CD4-positive, CD25-positive, alpha-beta regulatory T cell (primary cell): Measurements from ENCODE around the gene TNK1. TPM values are rescaled to one million over a fixed set of nuclear protein-coding genes. Genes with fewer than 3 reads are reported as not detected.

Experiments used
- ATAC-seq, 2 donors: fragments of 150-1000 bp; cut with Tn5 transposase; one replicate each; pipeline ENCODE4 v1.10.0; 2021; ENCODE audit warnings: low read depth in 2 of 2, moderate number of reproducible peaks in 2 of 2, moderate library complexity in 1 of 2
- DNase-seq, 3 donors: peaks; one replicate each; pipeline versions ENCODE4 v3.0.0 to v3.0.0-alpha.2; 2012 to 2022; ENCODE audit warnings: mixed read lengths in 1 of 3
- H3K27ac ChIP-seq: one replicate; pipeline ENCODE4 v1.7.0; 2013; ENCODE audit warnings: mild to moderate bottlenecking, low read length; ENCODE audit not compliant: insufficient read depth, poor library complexity, severe bottlenecking
- H3K27me3 ChIP-seq: one replicate; pipeline ENCODE4 v1.7.0; 2013; ENCODE audit warnings: low read length; ENCODE audit not compliant: control insufficient read depth, insufficient read depth
- H3K36me3 ChIP-seq: one replicate; pipeline ENCODE4 v1.7.0; 2013; ENCODE audit warnings: mild to moderate bottlenecking, low read length, moderate library complexity; ENCODE audit not compliant: control insufficient read depth, insufficient read depth
- H3K4me1 ChIP-seq: 2 replicates; pipeline ENCODE4 v1.7.0; 2013; ENCODE audit warnings: mild to moderate bottlenecking, low read length; ENCODE audit not compliant: insufficient read depth, control insufficient read depth, poor library complexity, severe bottlenecking
- H3K4me3 ChIP-seq: one replicate; pipeline ENCODE4 v1.7.0; 2013; ENCODE audit warnings: low read depth, mild to moderate bottlenecking, low read length, moderate library complexity
- H3K9me3 ChIP-seq, 2 experiments: 1 replicate in 1 of 2; 2 replicates in 1 of 2; pipeline ENCODE4 v1.7.0; 2013; ENCODE audit warnings: low read length in 2 of 2, mild to moderate bottlenecking in 1 of 2, moderate library complexity in 1 of 2; ENCODE audit not compliant: control insufficient read depth in 2 of 2
- H3K27ac Mint-ChIP-seq, 3 donors: one replicate each; pipeline ENCODE4 v1.8.0; 2020 to 2022; ENCODE audit warnings: mild to moderate bottlenecking in 3 of 3, mixed read lengths in 3 of 3, moderate library complexity in 2 of 3
- H3K27me3 Mint-ChIP-seq: one replicate; pipeline ENCODE4 v1.8.0; 2022; ENCODE audit warnings: mild to moderate bottlenecking, mixed read lengths
- H3K36me3 Mint-ChIP-seq: one replicate; pipeline ENCODE4 v1.8.0; 2020; ENCODE audit warnings: mixed read lengths
- H3K4me1 Mint-ChIP-seq, 4 donors: one replicate each; pipeline ENCODE4 v1.8.0; 2020 to 2022; ENCODE audit warnings: mixed read lengths in 4 of 4, mild to moderate bottlenecking in 1 of 4
- H3K4me3 Mint-ChIP-seq, 4 donors: one replicate each; pipeline ENCODE4 v1.8.0; 2020 to 2022; ENCODE audit warnings: mild to moderate bottlenecking in 4 of 4, mixed read lengths in 4 of 4, moderate library complexity in 3 of 4
- H3K9me3 Mint-ChIP-seq, 7 donors: one replicate each; pipeline ENCODE4 v1.8.0; 2020 to 2022; ENCODE audit warnings: mixed read lengths in 7 of 7, mild to moderate bottlenecking in 3 of 7, moderate library complexity in 2 of 7
- polyA plus RNA-seq, 4 donors: library from polyadenylated mRNA; unstranded; fragments of 300-500 nt; fragmentation: Illumina TruSeq; gene quantifications; one replicate each; pipeline ENCODE4 v1.2.3, GENCODE V29; 2021
- total RNA-seq: library from RNA; stranded (reverse); gene quantifications from one replicate; pipeline ENCODE4 v1.2.3, GENCODE V29; 2022

The TNK1 gene
- total and polyA plus RNA-seq, 5 donors from 2014 or later = 0.42 to 4.8 (median 1.5) TPM

DNA sequence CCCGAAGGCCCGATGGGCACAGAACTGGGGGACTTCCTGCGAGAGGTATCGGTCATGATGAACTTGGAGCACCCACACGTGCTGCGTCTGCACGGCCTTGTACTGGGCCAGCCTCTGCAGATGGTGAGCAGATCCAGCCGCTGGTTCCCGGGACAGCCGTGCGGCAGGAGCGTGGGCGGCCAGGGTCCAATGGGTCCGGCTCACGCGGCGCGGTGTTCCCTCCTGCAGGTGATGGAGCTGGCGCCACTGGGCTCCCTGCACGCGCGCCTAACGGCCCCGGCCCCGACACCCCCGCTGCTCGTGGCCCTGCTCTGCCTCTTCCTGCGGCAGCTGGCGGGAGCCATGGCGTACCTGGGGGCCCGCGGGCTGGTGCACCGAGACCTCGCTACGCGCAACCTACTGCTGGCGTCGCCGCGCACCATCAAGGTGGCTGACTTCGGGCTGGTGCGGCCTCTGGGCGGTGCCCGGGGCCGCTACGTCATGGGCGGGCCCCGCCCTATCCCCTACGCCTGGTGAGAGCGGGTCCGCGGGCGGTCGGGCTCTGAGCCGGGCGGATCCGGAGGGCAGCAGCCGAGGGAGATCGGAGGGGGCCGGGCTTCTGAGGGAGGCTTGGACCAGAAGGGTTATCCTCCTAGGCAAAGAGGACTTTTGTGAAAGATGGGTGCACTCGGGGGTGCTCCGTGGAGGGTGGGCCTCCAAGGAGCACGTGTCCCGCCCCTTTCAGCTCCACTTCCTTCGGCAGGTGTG lies 3.0 kb downstream of the TNK1 start:
- Histone ChIP-seq H3K27me3 (peaks cover 18% of the 10 kb centered on the region), H3K27ac (peak overlapping the region; percentile 85), H3K4me1 (peaks cover 19% of the 10 kb centered on the region), H3K4me3 (peak overlapping the region; percentile 37), H3K36me3 (peaks cover 10% of the 10 kb centered on the region), H3K9me3 (peaks cover 3 to 5% of the 10 kb centered on the region in 2 experiments)
- ATAC-seq (peak; percentile 96 to 98), DNase-seq (peak; percentile 78 to 90 (median 86))
- Mint-ChIP-seq H3K4me3 (peak overlapping the region; percentile 78 to 88 (median 84)), H3K27me3 (peaks cover 25% of the 10 kb centered on the region), H3K4me1 (peaks cover 0 to 35% (median 9%) of the 10 kb centered on the region in 4 donors), H3K27ac (peak overlapping the region in 2 of 3 donors; percentile 81 to 88), H3K36me3 (no peaks in the 10 kb centered on the region), H3K9me3 (peaks cover 0 to 3% (median 1%) of the 10 kb centered on the region in 7 donors)

DNA sequence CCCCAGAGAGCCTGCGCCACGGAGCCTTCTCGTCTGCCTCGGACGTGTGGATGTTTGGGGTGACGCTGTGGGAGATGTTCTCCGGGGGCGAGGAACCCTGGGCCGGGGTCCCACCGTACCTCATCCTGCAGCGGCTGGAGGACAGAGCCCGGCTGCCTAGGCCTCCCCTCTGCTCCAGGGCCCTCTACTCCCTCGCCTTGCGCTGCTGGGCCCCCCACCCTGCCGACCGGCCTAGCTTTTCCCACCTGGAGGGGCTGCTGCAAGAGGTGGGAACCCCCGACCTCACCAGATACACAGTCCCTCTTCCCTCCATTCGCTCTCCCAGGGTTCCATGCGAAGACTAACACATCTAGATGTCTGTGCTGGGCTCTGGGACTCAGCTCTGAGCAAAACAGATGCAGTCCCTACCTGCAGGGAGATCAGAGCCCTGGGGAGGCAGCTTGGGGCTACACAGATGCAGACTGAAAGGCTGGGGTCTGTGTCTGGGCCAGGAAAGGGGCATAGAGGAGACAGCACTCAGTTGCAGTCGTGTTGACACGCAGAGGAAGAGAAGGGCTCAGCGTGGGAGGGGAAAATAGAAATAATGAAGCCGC lies 3.7 kb downstream of the TNK1 start:
- H3K4me1 Mint-ChIP-seq = peaks cover 2 to 39% (median 9%) of the 10 kb centered on the region in 4 donors
- ATAC-seq = no peak
- Histone ChIP-seq H3K27ac (peak overlapping the region; percentile 85), H3K9me3 (no peaks in the 10 kb centered on the region), H3K4me1 (peaks cover 20% of the 10 kb centered on the region), H3K27me3 (peaks cover 14% of the 10 kb centered on the region), H3K36me3 (peaks cover 16% of the 10 kb centered on the region), H3K4me3 (peak overlapping the region; percentile 37)
- peak overlapping the region; percentile 78 to 88 (median 84) for H3K4me3 Mint-ChIP-seq
- peaks cover 18% of the 10 kb centered on the region for H3K27me3 Mint-ChIP-seq
- H3K36me3 Mint-ChIP-seq = peaks cover 4% of the 10 kb centered on the region
- H3K27ac Mint-ChIP-seq = peak overlapping the region; percentile 81 to 91 (median 88)
- H3K9me3 Mint-ChIP-seq = peaks cover 0 to 1% (median 0%) of the 10 kb centered on the region in 7 donors
- no peak for DNase-seq

DNA sequence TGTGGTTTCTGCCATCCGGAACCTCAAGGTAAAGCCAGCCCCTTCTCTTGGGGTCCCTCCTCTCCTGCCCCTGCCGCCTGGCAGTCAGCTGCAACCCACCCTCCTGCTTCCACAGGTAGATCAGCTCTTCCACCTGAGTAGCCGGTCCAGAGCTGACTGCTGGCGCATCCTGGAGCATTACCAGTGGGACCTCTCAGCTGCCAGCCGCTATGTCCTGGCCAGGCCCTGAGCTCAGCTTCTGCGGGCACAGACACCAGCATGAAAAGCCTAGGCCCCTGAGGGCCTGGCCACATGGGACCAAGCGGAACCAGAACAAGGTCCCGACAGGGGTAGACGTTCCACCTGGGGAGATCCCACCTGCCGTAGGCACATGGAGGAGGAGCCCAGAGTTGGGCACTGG lies 8.0 kb downstream of the TNK1 start:
- Histone ChIP-seq H3K9me3 (no peaks in the 10 kb centered on the region), H3K27ac (no peak overlapping the region), H3K27me3 (no peaks in the 10 kb centered on the region), H3K36me3 (peaks cover 44% of the 10 kb centered on the region), H3K4me1 (peaks cover 49% of the 10 kb centered on the region), H3K4me3 (no peak overlapping the region)
- no peak overlapping the region for H3K4me3 Mint-ChIP-seq
- H3K36me3 Mint-ChIP-seq = peaks cover 17% of the 10 kb centered on the region
- H3K9me3 Mint-ChIP-seq = no peaks in the 10 kb centered on the region
- ATAC-seq (no peak), DNase-seq (no peak)
- no peak overlapping the region for H3K27ac Mint-ChIP-seq
- H3K4me1 Mint-ChIP-seq = peaks cover 4 to 49% (median 19%) of the 10 kb centered on the region in 4 donors
- peaks cover 5% of the 10 kb centered on the region for H3K27me3 Mint-ChIP-seq

DNA sequence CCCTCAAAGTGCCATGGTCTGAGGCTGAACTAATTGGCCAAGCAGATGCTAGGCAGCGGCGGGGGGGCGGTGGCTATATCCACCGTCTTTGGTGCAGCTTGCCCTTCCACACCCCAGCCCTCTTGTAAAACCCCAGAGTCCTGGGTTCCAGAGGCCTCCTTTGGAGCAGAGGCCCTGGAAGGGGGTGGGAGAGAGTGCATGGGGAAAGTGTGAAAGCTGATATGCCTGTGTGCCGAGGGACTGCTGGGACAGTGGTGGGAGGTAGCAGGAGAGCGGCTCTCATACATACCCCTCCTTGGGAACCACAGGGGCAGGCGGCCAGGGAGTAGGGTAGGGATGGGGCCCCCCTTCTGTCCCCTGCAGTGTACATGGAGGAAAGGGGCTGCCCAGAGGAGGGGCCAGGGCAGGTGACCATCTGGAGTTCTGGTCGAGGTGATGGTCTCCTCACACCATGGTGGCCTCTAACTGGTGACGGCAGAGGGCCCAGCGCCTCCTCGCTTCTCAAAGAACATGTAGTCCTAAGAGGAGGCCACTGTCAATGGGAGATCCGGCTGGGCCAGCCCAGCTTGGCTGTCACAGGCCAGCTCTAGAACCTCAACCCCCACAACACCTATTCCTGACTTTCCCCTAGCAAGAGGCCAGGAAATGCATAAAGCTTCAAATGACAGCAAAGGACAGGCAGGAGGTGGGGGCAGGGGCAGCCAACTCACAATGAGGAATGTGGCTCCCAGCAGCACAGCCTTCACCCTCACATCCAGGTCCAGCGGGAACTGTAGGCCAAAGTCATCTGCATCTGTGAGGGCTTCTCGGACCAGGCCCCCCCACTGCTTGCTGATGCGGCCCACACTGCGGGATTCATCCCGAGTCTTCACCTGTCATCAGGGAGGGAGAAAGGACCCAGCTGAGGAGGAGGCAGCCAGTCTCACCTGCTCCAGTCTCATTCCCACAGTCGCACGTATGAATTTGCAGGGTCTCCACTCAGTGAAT lies 9.3 kb downstream of the TNK1 start:
- H3K4me3 ChIP-seq = no peak overlapping the region
- peaks cover 5% of the 10 kb centered on the region for H3K27me3 Mint-ChIP-seq
- H3K36me3 ChIP-seq = peaks cover 44% of the 10 kb centered on the region
- no peaks in the 10 kb centered on the region for H3K9me3 Mint-ChIP-seq
- no peak overlapping the region for H3K27ac Mint-ChIP-seq
- H3K4me1 Mint-ChIP-seq = peaks cover 3 to 49% (median 19%) of the 10 kb centered on the region in 4 donors
- H3K27ac ChIP-seq = no peak overlapping the region
- H3K4me1 ChIP-seq = peaks cover 45% of the 10 kb centered on the region
- H3K4me3 Mint-ChIP-seq = peak overlapping the region in 2 of 4 donors; percentile 38 to 80
- H3K27me3 ChIP-seq = no peaks in the 10 kb centered on the region
- ATAC-seq (no peak), DNase-seq (no peak)
- no peaks in the 10 kb centered on the region for H3K9me3 ChIP-seq
- peaks cover 17% of the 10 kb centered on the region for H3K36me3 Mint-ChIP-seq

DNA sequence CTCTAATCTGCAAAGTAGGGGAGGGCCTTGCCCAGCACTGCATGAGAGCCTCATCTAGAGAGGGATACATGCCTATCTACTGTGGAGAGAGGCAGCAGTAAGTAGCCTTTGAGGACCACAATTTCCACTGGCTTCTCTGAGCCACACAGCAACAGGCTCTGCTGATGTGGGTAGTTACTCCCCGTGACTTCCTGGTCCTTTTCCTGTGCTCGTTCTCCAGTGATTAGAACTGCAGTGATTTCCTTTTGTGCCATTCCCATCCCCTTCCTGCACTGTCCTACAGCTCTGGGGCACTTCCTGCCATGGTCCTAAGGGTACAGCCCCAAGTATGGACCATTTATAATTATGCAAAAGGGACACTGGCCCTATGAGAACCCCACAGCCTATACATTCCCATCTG lies 10.4 kb downstream of the TNK1 start:
- H3K4me1 ChIP-seq = peaks cover 46% of the 10 kb centered on the region
- H3K9me3 ChIP-seq = no peaks in the 10 kb centered on the region
- Mint-ChIP-seq H3K27me3 (peaks cover 5% of the 10 kb centered on the region), H3K4me3 (peak overlapping the region; percentile 56 to 92 (median 82)), H3K9me3 (no peaks in the 10 kb centered on the region), H3K4me1 (peaks cover 3 to 48% (median 21%) of the 10 kb centered on the region in 4 donors), H3K36me3 (peaks cover 17% of the 10 kb centered on the region), H3K27ac (peak overlapping the region in 1 of 3 donors; percentile 31)
- H3K27me3 ChIP-seq = no peaks in the 10 kb centered on the region
- H3K4me3 ChIP-seq = no peak overlapping the region
- peaks cover 44% of the 10 kb centered on the region for H3K36me3 ChIP-seq
- no peak overlapping the region for H3K27ac ChIP-seq
- DNase-seq (no peak), ATAC-seq (no peak)

DNA sequence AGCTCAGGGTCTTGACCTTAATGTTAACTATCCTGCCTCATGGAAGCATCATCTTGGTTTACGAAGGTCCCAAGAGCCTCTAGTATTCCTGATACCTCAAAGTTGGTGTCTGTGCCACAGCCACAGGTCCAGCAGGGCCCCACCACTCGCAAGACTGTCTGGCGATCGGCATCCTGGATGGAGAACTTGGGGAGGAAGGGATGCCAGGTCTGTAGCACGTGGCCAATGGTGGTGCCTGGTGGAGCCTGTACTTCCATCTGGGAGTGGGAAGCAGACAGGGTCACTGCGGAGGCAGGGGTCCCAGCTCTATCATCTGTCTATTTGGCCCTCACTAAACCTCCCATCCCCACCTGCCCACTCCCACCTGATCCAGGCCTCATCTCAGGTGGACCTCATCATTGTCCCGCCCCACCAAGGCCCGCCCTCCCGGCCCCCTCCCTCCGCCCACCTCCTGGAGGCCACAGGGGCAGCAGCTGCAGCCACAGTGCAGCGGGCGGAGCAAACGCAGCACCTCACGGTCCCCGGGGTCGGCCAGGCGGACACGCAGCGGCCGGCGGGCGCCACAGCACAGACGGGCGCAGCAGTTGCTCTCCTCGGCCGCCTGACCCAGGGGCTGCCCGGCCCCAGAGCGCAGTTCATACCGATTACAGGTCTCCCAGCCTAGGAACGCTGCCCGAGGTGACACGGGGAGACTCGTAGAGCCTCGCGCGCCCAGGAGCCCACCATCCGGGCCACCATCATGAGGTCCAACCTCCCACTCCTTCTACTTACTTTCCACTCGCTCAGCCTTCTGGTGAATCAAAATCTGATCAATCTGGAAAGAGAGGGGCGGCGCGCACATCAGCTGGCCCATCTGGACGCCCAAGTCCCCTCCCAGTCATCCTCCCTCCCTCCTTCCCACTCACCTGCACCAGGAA lies 12.1 kb downstream of the TNK1 start:
- H3K9me3 Mint-ChIP-seq = no peaks in the 10 kb centered on the region
- peak overlapping the region; percentile 32 to 80 (median 59) for H3K27ac Mint-ChIP-seq
- peak overlapping the region; percentile 87 for H3K27ac ChIP-seq
- no peaks in the 10 kb centered on the region for H3K27me3 ChIP-seq
- H3K4me3 ChIP-seq = peak overlapping the region; percentile 76
- H3K9me3 ChIP-seq = no peaks in the 10 kb centered on the region
- H3K27me3 Mint-ChIP-seq = peaks cover 5% of the 10 kb centered on the region
- peaks cover 42% of the 10 kb centered on the region for H3K36me3 ChIP-seq
- H3K4me3 Mint-ChIP-seq = peak overlapping the region; percentile 94 to 98 (median 95)
- peaks cover 17% of the 10 kb centered on the region for H3K36me3 Mint-ChIP-seq
- ATAC-seq = no peak
- peaks cover 3 to 42% (median 21%) of the 10 kb centered on the region in 4 donors for H3K4me1 Mint-ChIP-seq
- peaks cover 46% of the 10 kb centered on the region for H3K4me1 ChIP-seq
- no peak for DNase-seq
